ENCODE data around the gene DCUN1D2.

DNA sequence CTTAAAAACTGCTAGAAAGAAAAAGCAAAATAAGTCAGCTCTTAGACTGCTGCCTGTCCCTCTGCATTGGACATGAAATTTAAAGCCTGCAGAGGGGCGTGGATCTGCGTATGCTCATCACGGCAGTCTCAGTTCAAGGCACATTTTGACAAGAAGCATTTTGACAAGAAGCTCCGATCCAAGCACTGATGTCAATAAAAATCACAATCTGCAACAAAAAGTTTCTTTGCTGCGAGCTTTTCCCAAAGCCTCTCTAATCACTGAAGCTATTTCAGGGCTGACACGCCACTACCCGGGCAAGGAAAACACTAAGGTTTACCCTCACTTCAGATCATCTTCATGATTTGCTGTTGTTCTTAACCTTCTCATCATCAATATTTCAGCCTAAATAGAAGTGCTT, 7.4 kb downstream of the DCUN1D2 start:
- TF ChIP-seq, protein P1, sequence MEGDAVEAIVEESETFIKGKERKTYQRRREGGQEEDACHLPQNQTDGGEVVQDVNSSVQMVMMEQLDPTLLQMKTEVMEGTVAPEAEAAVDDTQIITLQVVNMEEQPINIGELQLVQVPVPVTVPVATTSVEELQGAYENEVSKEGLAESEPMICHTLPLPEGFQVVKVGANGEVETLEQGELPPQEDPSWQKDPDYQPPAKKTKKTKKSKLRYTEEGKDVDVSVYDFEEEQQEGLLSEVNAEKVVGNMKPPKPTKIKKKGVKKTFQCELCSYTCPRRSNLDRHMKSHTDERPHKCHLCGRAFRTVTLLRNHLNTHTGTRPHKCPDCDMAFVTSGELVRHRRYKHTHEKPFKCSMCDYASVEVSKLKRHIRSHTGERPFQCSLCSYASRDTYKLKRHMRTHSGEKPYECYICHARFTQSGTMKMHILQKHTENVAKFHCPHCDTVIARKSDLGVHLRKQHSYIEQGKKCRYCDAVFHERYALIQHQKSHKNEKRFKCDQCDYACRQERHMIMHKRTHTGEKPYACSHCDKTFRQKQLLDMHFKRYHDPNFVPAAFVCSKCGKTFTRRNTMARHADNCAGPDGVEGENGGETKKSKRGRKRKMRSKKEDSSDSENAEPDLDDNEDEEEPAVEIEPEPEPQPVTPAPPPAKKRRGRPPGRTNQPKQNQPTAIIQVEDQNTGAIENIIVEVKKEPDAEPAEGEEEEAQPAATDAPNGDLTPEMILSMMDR (IDR thresholded peaks at IDR 0.05): no peak
- TF ChIP-seq EP300 (IDR thresholded peaks at IDR 0.05): no peak
- no peak for TF ChIP-seq POLR2A (IDR thresholded peaks at IDR 0.05)

Measured in ovary (tissue), 3 donors.